ENCODE data around the gene GLMP. TPM values are rescaled to one million over a fixed set of nuclear protein-coding genes. Genes with fewer than 3 reads are reported as not detected.
"Not testable (repeated sequence)": the region's sequence is repeated elsewhere in the genome, so short reads cannot be mapped to it uniquely, and the experiment has no call there.

Gene GLMP
- 32.9 TPM for total RNA-seq

DNA sequence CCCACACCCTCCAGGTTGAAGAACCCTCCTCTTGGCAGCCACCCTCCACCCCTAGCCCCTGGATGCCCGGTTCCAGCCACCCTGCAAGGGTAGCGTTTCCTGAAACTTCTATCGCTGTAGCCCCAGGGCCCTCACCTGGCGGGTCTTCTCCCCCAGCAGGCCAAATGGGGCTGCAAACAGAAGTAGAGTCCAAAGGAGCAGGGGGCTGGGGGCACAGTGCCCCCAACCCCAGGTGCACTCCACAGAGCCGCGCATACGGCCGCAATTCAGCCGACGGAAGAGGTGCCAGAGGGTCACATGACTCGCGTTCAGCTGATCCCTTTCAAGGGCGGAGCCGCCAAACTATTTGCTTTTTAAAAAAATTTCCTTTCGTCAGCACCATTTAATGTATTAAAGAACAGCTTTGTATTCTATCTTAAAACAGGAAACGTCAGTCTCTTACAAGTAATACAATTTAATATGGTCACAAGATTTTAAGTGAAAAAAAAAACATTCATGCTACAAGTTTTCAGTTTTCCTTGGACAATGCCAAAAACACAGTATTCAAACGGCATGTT, at the start of gene GLMP:
TSS of gene GLMP (minus strand) at position 289 of the 557 bp plus-strand sequence. CDS start at position 255, 34 bp downstream.
- DNase-seq (ENCODE audit: low spot score): peak; percentile 74
- peak; percentile 46 for ATAC-seq

DNA sequence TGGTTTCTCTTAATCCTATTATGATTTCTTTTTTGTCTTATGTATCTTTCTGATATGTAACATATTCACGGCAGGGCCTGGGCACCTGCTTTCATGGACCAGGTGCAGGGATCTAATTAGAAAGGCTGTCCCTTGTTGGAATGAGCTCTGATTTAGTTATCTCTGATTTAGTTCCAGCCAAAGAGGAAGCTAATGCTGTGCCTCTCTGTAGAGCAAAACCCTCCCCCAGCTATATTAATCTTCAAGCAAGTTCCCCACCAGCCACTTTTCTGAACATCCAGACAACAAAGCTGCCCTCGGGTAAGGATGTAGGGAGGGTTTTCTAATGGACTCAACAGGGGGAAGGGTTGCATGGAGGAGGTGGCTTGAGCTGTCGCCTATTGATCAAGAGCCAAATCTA, 48.9 kb upstream of the GLMP start:
- no peak for DNase-seq (ENCODE audit: low spot score)
- ATAC-seq: no peak

- no peak for DNase-seq (ENCODE audit: low spot score)
- ATAC-seq: no peak
These were observed 46.9 kb upstream of the GLMP start for GRCh38 chr1:156342166-156342955.

- ATAC-seq (peak; percentile 94), DNase-seq (ENCODE audit: low spot score) (peak; percentile 100)
These were observed 42.9 kb upstream of the GLMP start, which contains the start of the genes CCT3 and TSACC for GRCh38 chr1:156338180-156338976. Gene CCT3 (minus strand): TSS chr1:156338292. CDS start chr1:156338184, 108 bp downstream. Gene TSACC (plus strand): TSS chr1:156338526. CDS start chr1:156339758, 1,232 bp downstream.

GRCh38 chr1:156337888-156338179, 42.4 kb upstream of the GLMP start:
- DNase-seq (ENCODE audit: low spot score) (no peak), ATAC-seq (no peak)

DNA sequence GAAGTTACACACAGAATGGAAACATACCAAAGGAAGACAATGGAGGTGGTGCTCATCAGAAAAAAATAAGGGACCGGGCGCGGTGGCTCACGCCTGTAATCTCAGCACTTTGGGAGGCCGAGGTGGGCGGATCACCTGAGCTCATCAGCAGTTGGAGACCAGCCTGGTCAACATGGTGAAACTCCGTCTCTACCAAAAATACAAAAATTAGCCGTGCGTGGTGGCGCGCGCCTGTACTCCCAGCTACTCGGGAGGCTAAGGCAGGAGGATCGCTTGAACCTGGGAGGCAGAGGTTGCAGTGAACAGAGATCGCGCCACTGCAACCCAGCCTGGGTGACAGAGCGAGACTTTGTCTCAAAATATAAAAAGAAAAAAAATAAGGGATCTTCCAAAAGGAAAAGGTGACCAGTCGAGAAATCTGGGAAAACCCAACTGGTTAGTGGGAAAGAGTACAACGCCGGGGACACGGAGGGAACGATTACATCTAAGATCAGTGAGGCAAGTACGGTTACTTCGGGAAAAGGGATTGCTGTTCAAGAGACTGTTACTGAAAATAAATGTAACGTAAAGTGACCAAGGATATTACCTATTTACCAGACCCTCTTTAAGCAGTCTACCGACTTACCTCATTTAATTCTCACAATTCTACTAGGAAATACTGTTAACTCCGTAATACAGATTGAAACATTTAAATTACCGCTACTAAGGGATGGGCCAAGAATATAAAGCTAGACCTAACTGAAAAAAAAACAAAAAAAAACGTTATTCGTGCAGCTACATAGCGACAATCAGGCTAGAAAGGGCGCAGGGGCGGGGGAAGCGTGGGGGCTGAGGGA, 41.8 kb upstream of the GLMP start:
- peak; percentile 1 for ATAC-seq
- no peak for DNase-seq (ENCODE audit: low spot score)

DNA sequence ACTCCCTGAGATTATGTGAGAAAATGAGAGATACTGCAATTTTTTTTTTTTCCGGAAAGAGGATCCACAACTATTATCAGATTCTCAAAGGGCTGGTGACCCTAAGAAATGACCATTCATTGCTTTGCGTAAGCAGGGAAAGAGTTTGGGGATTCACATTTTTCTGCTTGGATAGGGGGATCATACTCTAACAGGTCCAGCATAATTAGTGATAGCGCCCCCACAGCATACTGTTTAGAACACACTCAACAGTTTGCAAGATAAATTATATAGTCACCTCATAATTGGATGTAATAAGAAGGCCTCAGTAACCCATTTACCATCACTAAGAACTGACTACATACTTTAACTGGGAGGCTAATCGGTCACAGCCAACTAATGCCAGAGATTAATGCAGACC, 40.8 kb upstream of the GLMP start:
- no peak for ATAC-seq
- DNase-seq (ENCODE audit: low spot score): no peak

- not testable (repeated sequence) for ATAC-seq; DNase-seq (ENCODE audit: low spot score)
These were observed 27.7 kb upstream of the GLMP start for GRCh38 chr1:156323179-156323578.

- no peak for DNase-seq (ENCODE audit: low spot score)
These were observed 25.1 kb upstream of the GLMP start for GRCh38 chr1:156320560-156320959.

DNA sequence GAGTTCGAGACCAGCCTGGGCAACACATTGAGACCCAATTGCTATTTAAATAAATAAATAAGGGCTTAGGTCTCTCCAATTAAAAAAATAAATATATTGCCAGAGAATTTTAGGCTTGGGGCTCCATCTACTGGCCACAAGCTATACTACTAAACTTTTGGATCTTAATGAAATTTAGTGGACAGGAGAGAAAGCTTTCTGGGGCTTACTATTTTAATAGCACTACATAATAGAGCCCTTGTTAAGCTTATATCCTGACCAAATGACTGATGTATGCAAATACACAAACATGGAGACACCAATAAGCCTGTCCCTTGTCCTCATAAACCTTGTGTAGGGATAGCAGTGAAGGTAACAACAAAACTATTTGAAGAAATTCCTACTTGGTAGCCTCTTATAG, 24.2 kb upstream of the GLMP start:
- ATAC-seq (peak; percentile 53), DNase-seq (ENCODE audit: low spot score) (no peak)

More at GRCh38 chr1:156320560-156320959, 25.1 kb upstream of the GLMP start:
- ATAC-seq: no peak

- ATAC-seq: no peak
- DNase-seq (ENCODE audit: low spot score): no peak
These were observed 21.4 kb upstream of the GLMP start for GRCh38 chr1:156316909-156317308.

GRCh38 chr1:156310962-156311361, 15.5 kb upstream of the GLMP start:
- no peak for DNase-seq (ENCODE audit: low spot score)

DNA sequence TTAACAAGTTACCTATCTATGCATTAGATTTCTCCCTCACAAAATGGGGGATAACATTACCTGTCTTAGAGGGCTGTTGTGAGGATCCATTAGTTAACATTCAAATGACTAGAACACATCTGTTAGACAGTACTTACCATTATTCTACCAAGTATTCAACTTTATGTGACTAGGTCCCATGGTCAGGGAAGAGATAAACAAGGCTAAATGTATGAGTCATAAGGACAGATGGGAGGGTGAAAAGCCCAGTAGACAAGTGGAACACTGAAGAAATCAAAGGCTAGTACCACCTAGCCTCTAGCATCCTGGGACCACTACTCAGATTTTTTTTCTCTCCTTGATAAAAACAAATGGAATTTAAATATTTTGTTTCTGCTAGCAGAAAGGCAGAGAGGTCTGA, 12.6 kb upstream of the GLMP start:
- no peak for DNase-seq (ENCODE audit: low spot score)
- no peak for ATAC-seq

More at GRCh38 chr1:156310962-156311361, 15.5 kb upstream of the GLMP start:
- no peak for ATAC-seq

DNA sequence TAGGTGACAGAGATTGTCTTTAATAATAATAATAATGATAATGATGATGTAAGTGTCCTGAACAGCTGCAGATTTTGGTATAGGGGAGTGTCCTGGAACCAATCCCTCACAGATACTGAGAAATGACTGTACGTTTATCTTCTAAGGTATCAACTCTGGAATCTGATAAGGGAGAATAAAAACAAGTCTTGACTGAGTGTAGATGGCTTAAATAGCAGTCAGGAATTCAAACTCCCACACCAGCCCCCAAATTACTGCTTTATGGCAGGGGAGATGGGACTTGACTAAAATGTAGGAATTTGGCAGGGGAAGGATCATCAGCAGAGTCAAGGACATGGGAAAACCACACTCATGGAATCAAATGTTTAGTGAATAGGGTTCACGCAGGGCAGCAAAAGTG, 9.7 kb upstream of the GLMP start:
- no peak for DNase-seq (ENCODE audit: low spot score)
- ATAC-seq: no peak

- no peak for DNase-seq (ENCODE audit: low spot score)
- no peak for ATAC-seq
These were observed 7.8 kb upstream of the GLMP start for GRCh38 chr1:156303241-156303640.

DNA sequence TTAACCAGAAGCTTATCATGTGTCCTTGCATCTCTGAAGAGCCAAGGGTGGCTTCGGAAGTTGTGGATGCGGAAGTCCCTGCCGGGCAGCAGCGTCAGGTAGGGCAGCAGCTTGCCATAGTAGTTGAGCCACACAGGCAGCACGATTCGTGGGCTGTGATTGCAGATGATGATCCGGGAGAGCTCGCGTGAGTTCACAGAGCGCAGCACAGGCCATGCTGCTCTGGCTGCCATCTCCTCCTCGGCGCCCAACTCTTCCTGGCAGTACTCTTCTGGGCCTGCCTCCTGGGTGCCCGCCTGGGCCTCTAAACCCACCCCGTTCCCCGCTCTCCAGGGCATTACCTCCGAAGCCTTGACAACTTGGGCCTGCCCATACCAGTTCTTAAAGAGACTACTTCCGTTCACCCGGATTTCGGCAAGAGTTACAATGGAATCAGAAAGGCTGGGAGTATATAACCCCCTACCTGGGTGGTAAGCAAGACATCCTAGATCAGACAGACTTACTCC, 3.4 kb upstream of the GLMP start, which contains the start of gene VHLL:
TSS of gene VHLL (minus strand) at position 456 of the 506 bp plus-strand sequence. CDS start at position 338, 118 bp downstream.
- DNase-seq (ENCODE audit: low spot score) (no peak), ATAC-seq (no peak)

GRCh38 chr1:156293895-156294294, 1.6 kb downstream of the GLMP start:
- DNase-seq (ENCODE audit: low spot score): no peak
- no peak for ATAC-seq

DNA sequence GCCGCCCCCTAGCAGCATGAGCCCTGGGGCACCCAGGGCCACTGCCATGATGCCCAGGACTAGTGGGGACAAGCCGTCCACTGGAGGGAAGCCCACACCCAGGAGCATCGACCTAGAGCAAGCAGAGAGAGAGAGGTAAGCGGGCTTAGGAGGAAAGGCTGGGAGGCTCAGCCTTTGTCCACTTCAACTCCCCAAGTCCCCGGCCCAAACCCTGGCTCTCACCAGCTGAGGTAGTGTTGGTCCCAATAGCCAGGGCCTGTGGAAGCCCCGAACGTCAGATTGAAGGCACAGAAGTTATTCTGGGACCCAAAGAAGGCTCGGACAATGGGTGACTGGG, 2.4 kb downstream of the GLMP start:
- ATAC-seq (no peak), DNase-seq (ENCODE audit: low spot score) (no peak)

GRCh38 chr1:156291226-156292061, 4.0 kb downstream of the GLMP start:
- ATAC-seq (peak; percentile 94), DNase-seq (ENCODE audit: low spot score) (peak; percentile 98)

- no peak for ATAC-seq
These were observed 5.6 kb downstream of the GLMP start for GRCh38 chr1:156289857-156290256.

More at GRCh38 chr1:156289857-156290256, 5.6 kb downstream of the GLMP start:
- no peak for DNase-seq (ENCODE audit: low spot score)

Measured in left lobe of liver (tissue), 2 donors.